ENCODE measurements around the gene ZKSCAN5.

GRCh38 chr7:99457650-99458493 lies 46.6 kb upstream of the ZKSCAN5 start:
- TF ChIP-seq POLR2A (IDR thresholded peaks at IDR 0.05; ENCODE audit: low read depth, low read length), result no peak
- no peak for TF ChIP-seq CTCF (IDR thresholded peaks at IDR 0.05; ENCODE audit: extremely low read depth in 1 of 2, insufficient read depth in 1 of 2, low read depth in 1 of 2, low read length in 2 of 2)
- TF ChIP-seq MAX (IDR thresholded peaks at IDR 0.05; ENCODE audit: insufficient read depth, insufficient read length), result no peak
- no peak for TF ChIP-seq FOS (IDR thresholded peaks at IDR 0.05; ENCODE audit: borderline replicate concordance, insufficient read depth, low read length)
- TF ChIP-seq EZH2 (IDR thresholded peaks at IDR 0.05; ENCODE audit: borderline replicate concordance, low read depth, low read length, severe bottlenecking), result no peak
- TF ChIP-seq POLR2AphosphoS5 (IDR thresholded peaks at IDR 0.05; ENCODE audit: insufficient read depth, low read depth, low read length), result no peak
- no peak for TF ChIP-seq MYC (IDR thresholded peaks at IDR 0.05; ENCODE audit: low read depth, low read length)
- TF ChIP-seq JUN (IDR thresholded peaks at IDR 0.05; ENCODE audit: borderline replicate concordance, insufficient read depth, insufficient read length, low read depth), result no peak

All from endothelial cell of umbilical vein (primary cell).